ENCODE data around the gene PLCB4.

GRCh38 chr20:9160757-9161156 is 91.9 kb downstream of the PLCB4 start:
- TF ChIP-seq POLR2AphosphoS5 (IDR thresholded peaks at IDR 0.05; ENCODE audit: low read depth, low read length) (no peak), POLR2A (IDR thresholded peaks at IDR 0.05; ENCODE audit: low read depth, low read length) (no peak), TAF1 (IDR thresholded peaks at IDR 0.05; ENCODE audit: borderline replicate concordance, low read depth, low read length) (no peak)
